Measurements from ENCODE around the gene KRTAP10-7. TPM values are rescaled to one million over a fixed set of nuclear protein-coding genes. Genes with fewer than 3 reads are reported as not detected.
"Not testable (repeated sequence)": the region's sequence is repeated elsewhere in the genome, so short reads cannot be mapped to it uniquely, and the experiment has no call there.

The KRTAP10-7 gene
- total RNA-seq, 3 donors from 2014 or later (not counting 1 experiment from before 2014, with no cell fraction given): not detected

GRCh38 chr21:44639331-44639655, 38.9 kb downstream of the KRTAP10-7 start:
- DNase-seq (no peak), ATAC-seq (no peak)
- peaks cover 18 to 22% of the 10 kb centered on the region in 2 donors for H3K27me3 Mint-ChIP-seq (ENCODE audit: low read depth in 2 of 2)
- Histone ChIP-seq H3K4me3 (ENCODE audit: low read length) (no peak overlapping the region), H3K4me1 (ENCODE audit: control insufficient read depth, insufficient read depth, low read length) (no peaks in the 10 kb centered on the region), H3K27me3 (ENCODE audit: control insufficient read depth, insufficient read depth, low read length) (no peaks in the 10 kb centered on the region), H3K27ac (ENCODE audit: low read length) (no peak overlapping the region), H3K36me3 (ENCODE audit: control insufficient read depth, insufficient read depth, low read length) (no peaks in the 10 kb centered on the region), H3K9me3 (ENCODE audit: control insufficient read depth, insufficient read depth, low read length) (peaks cover 11% of the 10 kb centered on the region)
- TF ChIP-seq, protein P1, sequence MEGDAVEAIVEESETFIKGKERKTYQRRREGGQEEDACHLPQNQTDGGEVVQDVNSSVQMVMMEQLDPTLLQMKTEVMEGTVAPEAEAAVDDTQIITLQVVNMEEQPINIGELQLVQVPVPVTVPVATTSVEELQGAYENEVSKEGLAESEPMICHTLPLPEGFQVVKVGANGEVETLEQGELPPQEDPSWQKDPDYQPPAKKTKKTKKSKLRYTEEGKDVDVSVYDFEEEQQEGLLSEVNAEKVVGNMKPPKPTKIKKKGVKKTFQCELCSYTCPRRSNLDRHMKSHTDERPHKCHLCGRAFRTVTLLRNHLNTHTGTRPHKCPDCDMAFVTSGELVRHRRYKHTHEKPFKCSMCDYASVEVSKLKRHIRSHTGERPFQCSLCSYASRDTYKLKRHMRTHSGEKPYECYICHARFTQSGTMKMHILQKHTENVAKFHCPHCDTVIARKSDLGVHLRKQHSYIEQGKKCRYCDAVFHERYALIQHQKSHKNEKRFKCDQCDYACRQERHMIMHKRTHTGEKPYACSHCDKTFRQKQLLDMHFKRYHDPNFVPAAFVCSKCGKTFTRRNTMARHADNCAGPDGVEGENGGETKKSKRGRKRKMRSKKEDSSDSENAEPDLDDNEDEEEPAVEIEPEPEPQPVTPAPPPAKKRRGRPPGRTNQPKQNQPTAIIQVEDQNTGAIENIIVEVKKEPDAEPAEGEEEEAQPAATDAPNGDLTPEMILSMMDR (IDR thresholded peaks at IDR 0.05): no peak
- H3K4me3 Mint-ChIP-seq: no peak overlapping the region
- 89% methylated on average over 12 of the region's 12 CpGs for WGBS (ENCODE audit: insufficient coverage)
- peaks cover 0 to 8% of the 10 kb centered on the region in 2 donors for H3K9me3 Mint-ChIP-seq
- peaks cover 3% of the 10 kb centered on the region for H3K36me3 Mint-ChIP-seq
- intact Hi-C loops (cut with micrococcal nuclease): no loop called here
- no peak overlapping the region for H3K27ac Mint-ChIP-seq
- H3K4me1 Mint-ChIP-seq: peaks cover 0 to 5% of the 10 kb centered on the region in 2 donors

GRCh38 chr21:44640761-44641160, 40.4 kb downstream of the KRTAP10-7 start:
- ATAC-seq: no peak
- WGBS (ENCODE audit: insufficient coverage): 92% methylated on average over 5 of the region's 5 CpGs

DNA sequence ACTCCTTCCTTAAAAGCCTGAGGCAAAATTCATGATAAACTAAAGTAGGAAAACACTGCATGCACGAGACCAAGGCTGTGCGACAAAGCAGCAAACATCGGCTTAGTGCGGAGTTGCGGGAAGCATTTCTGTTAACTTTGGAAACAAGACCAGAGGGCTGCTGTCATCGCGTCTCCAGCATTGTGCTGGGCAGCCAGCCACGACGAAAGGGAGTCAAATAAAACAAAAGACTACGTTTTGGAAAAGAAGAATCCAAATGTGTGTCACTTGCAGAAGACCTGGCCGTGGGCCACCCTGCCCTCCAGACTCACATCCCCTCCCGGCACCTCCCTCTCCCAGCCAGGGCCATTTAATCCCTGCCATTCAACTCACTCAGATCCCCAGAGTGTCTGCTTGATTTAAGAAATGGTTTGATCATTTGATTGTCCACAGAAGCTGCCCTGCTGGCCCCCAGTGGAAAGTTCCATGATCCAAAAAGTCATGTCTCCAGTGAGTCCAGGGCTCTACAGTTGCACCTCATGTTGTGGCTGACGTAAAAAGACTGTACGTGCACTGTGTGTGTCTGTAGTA, 43.4 kb downstream of the KRTAP10-7 start:
- Histone ChIP-seq H3K9me3 (ENCODE audit: control insufficient read depth, insufficient read depth, low read length) (peaks cover 17% of the 10 kb centered on the region), H3K4me1 (ENCODE audit: control insufficient read depth, insufficient read depth, low read length) (peaks cover 3% of the 10 kb centered on the region), H3K27me3 (ENCODE audit: control insufficient read depth, insufficient read depth, low read length) (peaks cover 2% of the 10 kb centered on the region), H3K27ac (ENCODE audit: low read length) (no peak overlapping the region), H3K4me3 (ENCODE audit: low read length) (no peak overlapping the region), H3K36me3 (ENCODE audit: control insufficient read depth, insufficient read depth, low read length) (no peaks in the 10 kb centered on the region)
- H3K27me3 Mint-ChIP-seq (ENCODE audit: low read depth in 2 of 2): peaks cover 14 to 23% of the 10 kb centered on the region in 2 donors
- peaks cover 11% of the 10 kb centered on the region for H3K36me3 Mint-ChIP-seq
- H3K9me3 Mint-ChIP-seq: peaks cover 4 to 16% of the 10 kb centered on the region in 2 donors
- 75% methylated on average over 13 of the region's 14 CpGs for WGBS (ENCODE audit: insufficient coverage)
- intact Hi-C loops (cut with micrococcal nuclease): no loop called here
- no peak for ATAC-seq
- no peak overlapping the region for H3K27ac Mint-ChIP-seq
- no peak for DNase-seq
- TF ChIP-seq, protein P1 (IDR thresholded peaks at IDR 0.05): no peak
- no peak overlapping the region for H3K4me3 Mint-ChIP-seq
- H3K4me1 Mint-ChIP-seq: peaks cover 0 to 9% of the 10 kb centered on the region in 2 donors

More at GRCh38 chr21:44640761-44641160, 40.4 kb downstream of the KRTAP10-7 start:
- H3K36me3 ChIP-seq (ENCODE audit: control insufficient read depth, insufficient read depth, low read length): no peaks in the 10 kb centered on the region
- H3K27ac Mint-ChIP-seq: no peak overlapping the region
- H3K4me1 Mint-ChIP-seq: peaks cover 0 to 5% of the 10 kb centered on the region in 2 donors
- peaks cover 4 to 16% of the 10 kb centered on the region in 2 donors for H3K9me3 Mint-ChIP-seq
- peaks cover 11% of the 10 kb centered on the region for H3K36me3 Mint-ChIP-seq
- H3K9me3 ChIP-seq (ENCODE audit: control insufficient read depth, insufficient read depth, low read length): peaks cover 17% of the 10 kb centered on the region
- no peak overlapping the region for H3K4me3 ChIP-seq (ENCODE audit: low read length)
- H3K27ac ChIP-seq (ENCODE audit: low read length): no peak overlapping the region
- H3K4me3 Mint-ChIP-seq: no peak overlapping the region
- H3K27me3 Mint-ChIP-seq (ENCODE audit: low read depth in 2 of 2): peaks cover 19 to 24% of the 10 kb centered on the region in 2 donors
- DNase-seq: no peak
- no peaks in the 10 kb centered on the region for H3K4me1 ChIP-seq (ENCODE audit: control insufficient read depth, insufficient read depth, low read length)
- intact Hi-C loops (cut with micrococcal nuclease): no loop called here
- H3K27me3 ChIP-seq (ENCODE audit: control insufficient read depth, insufficient read depth, low read length): peaks cover 2% of the 10 kb centered on the region
- TF ChIP-seq, protein P1 (IDR thresholded peaks at IDR 0.05): no peak

DNA sequence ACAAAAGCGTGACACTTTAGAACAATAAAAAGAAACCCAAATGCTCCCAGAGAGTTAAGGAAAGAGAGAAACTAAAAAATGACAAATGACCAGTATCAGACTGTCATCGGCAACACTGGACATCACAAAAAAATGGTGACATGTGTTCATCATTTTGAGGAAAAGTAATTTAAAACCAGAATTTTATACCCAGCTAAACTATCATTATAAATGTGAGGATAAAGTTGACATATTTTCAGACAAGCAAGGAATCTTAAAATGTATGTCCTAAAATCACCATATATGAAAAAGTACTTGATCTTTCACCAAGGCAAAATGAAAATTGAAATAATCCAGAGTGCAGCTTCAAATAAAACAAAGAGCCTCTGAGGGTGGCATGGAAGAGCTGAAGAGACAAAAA, 44.5 kb downstream of the KRTAP10-7 start:
- TF ChIP-seq, protein P1 (IDR thresholded peaks at IDR 0.05): no peak
- no peak for ATAC-seq
- Mint-ChIP-seq H3K27me3 (ENCODE audit: low read depth in 2 of 2) (peaks cover 12 to 20% of the 10 kb centered on the region in 2 donors), H3K27ac (no peak overlapping the region), H3K4me1 (peaks cover 0 to 9% of the 10 kb centered on the region in 2 donors), H3K4me3 (no peak overlapping the region), H3K36me3 (peaks cover 11% of the 10 kb centered on the region), H3K9me3 (peaks cover 4 to 16% of the 10 kb centered on the region in 2 donors)
- DNase-seq: no peak
- no peak overlapping the region for H3K27ac ChIP-seq (ENCODE audit: low read length)
- H3K4me3 ChIP-seq (ENCODE audit: low read length): no peak overlapping the region
- no peaks in the 10 kb centered on the region for H3K36me3 ChIP-seq (ENCODE audit: control insufficient read depth, insufficient read depth, low read length)
- intact Hi-C loops (cut with micrococcal nuclease): no loop called here
- peaks cover 17% of the 10 kb centered on the region for H3K9me3 ChIP-seq (ENCODE audit: control insufficient read depth, insufficient read depth, low read length)
- H3K4me1 ChIP-seq (ENCODE audit: control insufficient read depth, insufficient read depth, low read length): peaks cover 6% of the 10 kb centered on the region
- no CpG with 5 or more reads among the region's 2 CpGs for WGBS (ENCODE audit: insufficient coverage)
- peaks cover 2% of the 10 kb centered on the region for H3K27me3 ChIP-seq (ENCODE audit: control insufficient read depth, insufficient read depth, low read length)

- ATAC-seq; DNase-seq; H3K27me3 ChIP-seq (ENCODE audit: control insufficient read depth, insufficient read depth, low read length); H3K4me3 ChIP-seq (ENCODE audit: low read length); H3K36me3 ChIP-seq (ENCODE audit: control insufficient read depth, insufficient read depth, low read length); H3K27ac ChIP-seq (ENCODE audit: low read length); intact Hi-C loops (cut with micrococcal nuclease); H3K4me1 ChIP-seq (ENCODE audit: control insufficient read depth, insufficient read depth, low read length); H3K27me3 Mint-ChIP-seq (ENCODE audit: low read depth in 2 of 2); H3K27ac Mint-ChIP-seq; H3K9me3 Mint-ChIP-seq; H3K4me3 Mint-ChIP-seq: not testable (repeated sequence)
- Mint-ChIP-seq H3K4me1 (peaks cover 0 to 12% of the 10 kb centered on the region in 2 donors), H3K36me3 (peaks cover 11% of the 10 kb centered on the region)
- peaks cover 13% of the 10 kb centered on the region for H3K9me3 ChIP-seq (ENCODE audit: control insufficient read depth, insufficient read depth, low read length)
- 80% methylated on average over 21 of the region's 21 CpGs for WGBS (ENCODE audit: insufficient coverage)
These were observed 46.2 kb downstream of the KRTAP10-7 start, which contains the start of gene KRTAP10-11 for GRCh38 chr21:44646366-44647221. KRTAP10-11 (plus strand) TSS chr21:44646414; CDS start chr21:44646459, 45 bp downstream.

Measured in natural killer cell (primary cell).